ENCODE data around the gene STRIP2. TPM values are rescaled to one million over a fixed set of nuclear protein-coding genes. Genes with fewer than 3 reads are reported as not detected.
"Not testable (repeated sequence)": the region's sequence is repeated elsewhere in the genome, so short reads cannot be mapped to it uniquely, and the experiment has no call there.

STRIP2 gene
- total RNA-seq, 2 donors from 2014 or later, result 73.5 to 79.2 TPM

DNA sequence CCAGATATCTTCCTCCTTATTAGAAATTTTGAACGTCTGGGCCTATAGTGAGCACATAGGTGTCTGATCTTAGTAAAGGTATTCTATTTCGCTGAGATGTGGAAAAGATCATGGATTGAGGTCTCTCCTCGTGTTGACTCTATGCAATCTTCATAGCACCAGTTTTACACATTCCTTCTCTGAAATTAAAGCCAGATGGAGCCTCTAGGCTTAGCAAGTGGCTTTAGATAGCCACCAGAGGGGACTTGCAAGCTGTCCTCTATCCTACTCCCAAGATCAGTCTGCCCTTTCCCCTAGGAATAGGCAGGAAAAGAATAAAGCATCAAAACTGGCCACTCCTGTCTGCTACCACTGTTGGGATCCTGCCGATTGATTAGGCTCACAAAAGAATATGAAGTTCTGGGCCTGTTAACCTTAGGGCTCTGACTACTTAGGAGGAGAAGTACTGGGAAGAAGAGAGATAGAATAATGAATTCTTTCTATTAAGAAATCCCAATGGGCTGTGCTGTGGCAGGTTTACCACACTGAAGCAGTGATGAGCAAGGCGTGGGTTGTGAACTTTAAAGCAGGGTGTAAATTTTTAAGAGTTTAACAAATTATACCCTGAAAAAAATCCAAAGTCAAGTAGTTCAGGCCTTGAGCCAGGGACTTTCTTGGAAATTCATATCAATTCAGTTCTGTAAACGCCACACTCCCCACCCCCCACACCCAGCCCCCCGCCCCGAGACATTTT lies 2.2 kb upstream of the STRIP2 start:
- Mint-ChIP-seq H3K36me3 (ENCODE audit: insufficient read depth in 2 of 2) (peaks cover 14 to 20% of the 10 kb centered on the region in 2 donors), H3K4me3 (no peak overlapping the region), H3K27me3 (ENCODE audit: low read depth) (peaks cover 20% of the 10 kb centered on the region), H3K9me3 (no peaks in the 10 kb centered on the region), H3K4me1 (ENCODE audit: low read depth) (peaks cover 29% of the 10 kb centered on the region), H3K27ac (no peak overlapping the region)
- DNase-seq (no peak), ATAC-seq (replicated peaks in 1 of 2) (no peak)

DNA sequence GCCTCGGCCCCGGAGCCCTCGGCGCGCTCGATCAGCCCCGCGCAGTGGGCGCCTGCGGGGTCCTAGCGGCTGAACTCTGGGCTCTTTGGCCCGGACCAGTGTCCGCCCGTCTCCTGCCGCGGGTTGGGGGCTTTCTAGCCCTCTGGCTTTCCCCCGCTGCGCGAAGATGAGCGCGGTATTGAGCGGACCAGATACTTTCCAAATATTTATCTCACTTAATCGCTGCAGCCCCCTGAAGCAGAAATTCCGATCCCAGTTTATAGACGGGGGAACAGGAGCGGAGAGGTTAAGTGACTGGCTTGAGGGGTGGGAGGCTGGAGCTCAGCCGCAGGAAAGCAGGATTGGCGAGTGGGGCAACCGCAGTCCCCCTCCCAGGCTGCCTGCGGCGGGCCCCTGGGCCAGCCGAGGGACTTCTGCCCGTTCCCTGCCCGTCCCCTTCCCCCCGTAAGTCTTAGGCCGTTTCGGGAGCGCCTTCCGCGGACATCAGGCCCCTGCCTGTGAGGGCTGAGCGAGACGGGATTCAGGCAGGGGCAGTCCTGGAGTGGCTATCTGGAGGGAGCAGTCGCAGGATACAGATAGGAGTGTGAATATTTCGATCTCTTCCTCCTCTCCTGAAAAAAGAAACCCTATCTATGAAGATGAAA lies 565 bp downstream of the STRIP2 start:
- Mint-ChIP-seq H3K36me3 (ENCODE audit: insufficient read depth in 2 of 2) (peaks cover 10 to 13% of the 10 kb centered on the region in 2 donors), H3K9me3 (no peaks in the 10 kb centered on the region), H3K4me1 (ENCODE audit: low read depth) (peaks cover 53% of the 10 kb centered on the region), H3K27me3 (ENCODE audit: low read depth) (peaks cover 20% of the 10 kb centered on the region), H3K27ac (peak overlapping the region; percentile 83), H3K4me3 (peak overlapping the region; percentile 95)
- ATAC-seq (replicated peaks in 1 of 2) (no peak), DNase-seq (peak; percentile 10 to 23)

- peak overlapping the region; percentile 95 for H3K4me3 Mint-ChIP-seq
- H3K9me3 Mint-ChIP-seq, result no peaks in the 10 kb centered on the region
- H3K36me3 Mint-ChIP-seq (ENCODE audit: insufficient read depth in 2 of 2), result peaks cover 16 to 20% of the 10 kb centered on the region in 2 donors
- peak overlapping the region; percentile 83 for H3K27ac Mint-ChIP-seq
- H3K27me3 Mint-ChIP-seq (ENCODE audit: low read depth), result peaks cover 20% of the 10 kb centered on the region
- ATAC-seq (replicated peaks in 1 of 2) (peak; percentile 15 to 23), DNase-seq (peak in 1 of 2 donors; percentile 6)
- H3K4me1 Mint-ChIP-seq (ENCODE audit: low read depth), result peaks cover 60% of the 10 kb centered on the region
Observed at GRCh38 chr7:129435414-129435829, 1.2 kb downstream of the STRIP2 start.

DNA sequence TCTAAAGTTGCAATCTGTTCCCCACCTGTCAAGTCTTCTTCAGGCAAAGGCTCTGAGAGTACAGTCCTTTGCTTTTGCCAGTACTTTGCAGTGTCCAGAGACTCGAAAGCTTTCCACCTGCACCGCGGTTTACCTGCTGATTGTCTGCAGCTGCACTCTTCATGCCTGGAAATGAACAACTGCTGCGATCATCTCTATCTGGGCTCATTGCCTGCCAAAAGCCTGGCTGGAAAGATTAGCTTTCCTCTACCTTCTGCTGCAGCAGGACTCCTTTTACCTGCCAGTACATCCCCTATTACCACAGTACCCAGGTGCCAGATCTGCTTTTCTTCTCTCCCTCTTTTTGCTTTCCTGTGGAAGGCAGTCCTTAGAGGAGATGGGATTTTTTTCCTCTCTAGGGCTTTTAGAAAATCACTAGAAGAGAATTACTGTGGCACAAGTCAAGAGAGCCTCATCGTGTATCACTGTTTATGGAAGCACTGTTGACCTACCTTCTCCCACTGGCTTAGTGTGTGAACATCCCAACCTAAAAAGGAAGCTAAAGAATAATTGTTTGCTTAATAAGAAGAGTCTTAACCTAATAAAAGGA lies 2.2 kb downstream of the STRIP2 start:
- H3K4me3 Mint-ChIP-seq, result peak overlapping the region; percentile 95
- DNase-seq (peak in 1 of 2 donors; percentile 2), ATAC-seq (replicated peaks in 1 of 2) (no peak)
- no peaks in the 10 kb centered on the region for H3K9me3 Mint-ChIP-seq
- peaks cover 23 to 24% of the 10 kb centered on the region in 2 donors for H3K36me3 Mint-ChIP-seq (ENCODE audit: insufficient read depth in 2 of 2)
- H3K4me1 Mint-ChIP-seq (ENCODE audit: low read depth), result peaks cover 64% of the 10 kb centered on the region
- H3K27me3 Mint-ChIP-seq (ENCODE audit: low read depth), result peaks cover 20% of the 10 kb centered on the region
- H3K27ac Mint-ChIP-seq, result peak overlapping the region; percentile 34

DNA sequence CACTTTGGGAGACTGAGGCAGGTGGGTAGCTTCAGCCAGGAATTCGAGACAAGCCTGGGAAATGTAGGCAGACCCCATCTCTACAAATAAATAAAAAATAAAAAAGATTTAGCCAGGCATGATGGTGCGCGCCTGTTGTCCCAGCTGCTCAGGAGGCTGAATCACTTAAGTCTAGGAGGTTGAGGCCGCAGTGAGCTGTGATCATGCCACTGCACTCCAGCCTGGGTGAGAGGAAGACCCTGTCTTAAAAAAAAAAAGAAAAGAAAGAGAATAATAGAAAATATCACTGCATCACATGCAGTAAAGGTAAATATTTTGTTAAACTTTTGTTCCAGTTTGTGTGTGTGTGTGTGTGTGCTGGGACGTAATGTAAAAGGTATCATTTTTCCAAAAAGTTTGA lies 3.0 kb downstream of the STRIP2 start:
- H3K27ac Mint-ChIP-seq, result peak overlapping the region; percentile 32
- DNase-seq, result no peak
- peaks cover 64% of the 10 kb centered on the region for H3K4me1 Mint-ChIP-seq (ENCODE audit: low read depth)
- no peaks in the 10 kb centered on the region for H3K9me3 Mint-ChIP-seq
- H3K27me3 Mint-ChIP-seq (ENCODE audit: low read depth), result peaks cover 12% of the 10 kb centered on the region
- H3K36me3 Mint-ChIP-seq (ENCODE audit: insufficient read depth in 2 of 2), result peaks cover 23 to 24% of the 10 kb centered on the region in 2 donors
- no peak for ATAC-seq (replicated peaks in 1 of 2)
- H3K4me3 Mint-ChIP-seq, result peak overlapping the region; percentile 53 to 59

DNA sequence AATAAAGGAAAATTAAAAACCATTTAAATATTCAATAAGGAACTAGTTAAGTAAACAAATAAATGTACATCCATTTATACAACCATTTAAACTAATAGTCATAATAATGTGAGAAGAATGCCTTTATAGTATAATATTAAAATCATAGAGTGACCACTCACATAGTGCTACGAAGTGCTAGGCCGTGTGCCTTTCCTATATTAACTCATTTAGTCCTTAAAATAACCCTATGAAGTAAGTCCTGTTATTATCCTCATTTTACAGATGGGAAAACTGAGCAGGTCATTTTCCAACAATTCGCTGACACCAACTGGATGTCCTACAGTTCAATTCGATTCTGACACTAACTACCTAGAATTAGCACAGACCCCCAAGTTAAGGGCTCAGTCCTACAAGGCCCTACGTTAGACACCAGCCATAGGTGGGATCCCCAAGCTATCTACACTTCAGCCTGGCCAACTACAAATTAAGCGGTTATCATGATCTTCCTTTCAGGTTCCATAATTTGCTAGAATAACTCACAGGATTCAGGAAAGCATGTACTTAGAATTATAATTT lies 4.1 kb downstream of the STRIP2 start:
- peak overlapping the region; percentile 74 to 81 for H3K4me3 Mint-ChIP-seq
- ATAC-seq (replicated peaks in 1 of 2) (peak; percentile 4), DNase-seq (no peak)
- peaks cover 2% of the 10 kb centered on the region for H3K27me3 Mint-ChIP-seq (ENCODE audit: low read depth)
- no peaks in the 10 kb centered on the region for H3K9me3 Mint-ChIP-seq
- H3K36me3 Mint-ChIP-seq (ENCODE audit: insufficient read depth in 2 of 2), result peaks cover 24% of the 10 kb centered on the region in 2 donors
- peak overlapping the region; percentile 99 for H3K27ac Mint-ChIP-seq
- peaks cover 54% of the 10 kb centered on the region for H3K4me1 Mint-ChIP-seq (ENCODE audit: low read depth)

DNA sequence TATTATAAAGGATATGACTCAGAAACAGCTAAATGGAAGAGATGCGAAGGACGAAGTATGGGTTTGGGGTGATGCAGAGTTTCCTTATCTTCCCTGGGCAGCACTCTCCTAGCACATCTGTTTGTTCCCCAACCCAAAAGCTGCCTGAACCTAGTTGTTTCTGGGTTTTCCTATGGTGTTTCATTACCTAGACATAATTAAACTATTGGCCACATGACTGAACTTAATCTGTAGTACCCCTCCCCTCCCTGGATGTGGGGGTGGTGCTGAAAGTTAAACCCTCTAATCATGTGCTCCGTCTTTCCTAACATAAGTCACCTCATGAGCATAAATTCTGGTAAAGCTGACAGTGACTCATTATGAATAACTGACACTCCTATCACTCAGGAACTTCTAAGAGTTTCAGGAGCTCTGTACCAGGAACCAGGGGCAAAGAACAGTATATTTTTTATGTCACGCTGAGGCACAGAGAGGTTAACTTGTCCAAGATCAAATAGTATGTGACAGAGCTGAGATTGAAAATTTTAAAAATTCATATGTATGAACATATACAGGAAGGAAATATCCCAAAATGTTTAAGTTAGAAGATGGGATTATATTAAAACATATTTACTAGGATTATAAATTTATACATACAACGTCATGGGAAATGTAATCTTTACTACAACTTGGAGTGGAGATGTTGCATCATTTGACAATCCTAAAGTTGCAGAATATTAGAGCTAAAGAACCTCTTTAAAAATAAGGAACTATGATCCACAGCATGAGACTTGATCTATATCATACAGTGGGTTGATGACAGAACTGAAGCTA lies 4.8 kb downstream of the STRIP2 start:
- no peaks in the 10 kb centered on the region for H3K9me3 Mint-ChIP-seq
- H3K4me1 Mint-ChIP-seq (ENCODE audit: low read depth), result peaks cover 51% of the 10 kb centered on the region
- ATAC-seq (replicated peaks in 1 of 2) (peak; percentile 71 to 72), DNase-seq (peak; percentile 62 to 64)
- H3K27me3 Mint-ChIP-seq (ENCODE audit: low read depth), result no peaks in the 10 kb centered on the region
- H3K27ac Mint-ChIP-seq, result peak overlapping the region; percentile 99
- peak overlapping the region; percentile 74 to 81 for H3K4me3 Mint-ChIP-seq
- H3K36me3 Mint-ChIP-seq (ENCODE audit: insufficient read depth in 2 of 2), result peaks cover 28 to 29% of the 10 kb centered on the region in 2 donors

DNA sequence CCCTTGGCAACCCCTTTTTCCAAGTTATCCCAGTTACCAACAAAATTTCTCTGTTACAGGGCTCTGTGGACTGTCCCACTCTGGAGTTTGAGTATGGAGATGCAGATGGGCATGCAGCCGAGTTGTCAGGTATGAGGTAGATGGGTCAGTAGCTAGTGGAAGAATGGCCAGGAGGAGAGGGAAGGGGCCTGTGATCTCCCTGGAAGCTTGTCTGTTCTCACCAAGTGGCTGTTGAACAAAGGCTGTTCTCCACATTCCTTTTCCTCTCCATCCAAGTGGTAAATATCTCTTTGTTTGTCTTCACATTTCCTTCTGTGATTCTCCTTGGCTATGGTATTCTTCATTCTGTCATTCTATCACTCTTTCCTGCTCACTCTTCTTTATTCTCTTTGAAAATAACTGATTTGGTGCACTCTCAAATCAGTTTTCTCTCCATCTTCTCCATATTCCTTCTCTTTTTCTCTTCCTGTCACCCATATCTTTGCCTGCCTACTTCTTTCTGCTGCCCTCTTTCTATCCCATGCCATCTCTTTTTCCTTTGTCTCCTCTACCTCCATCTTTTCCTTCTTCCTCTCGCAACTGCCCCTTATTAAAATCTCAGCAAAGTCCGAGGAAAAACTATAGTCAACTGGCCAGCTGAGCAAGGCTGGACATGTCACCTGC lies 5.9 kb downstream of the STRIP2 start:
- Mint-ChIP-seq H3K9me3 (no peaks in the 10 kb centered on the region), H3K27ac (peak overlapping the region; percentile 96), H3K4me1 (ENCODE audit: low read depth) (peaks cover 51% of the 10 kb centered on the region), H3K27me3 (ENCODE audit: low read depth) (no peaks in the 10 kb centered on the region), H3K36me3 (ENCODE audit: insufficient read depth in 2 of 2) (peaks cover 31 to 36% of the 10 kb centered on the region in 2 donors), H3K4me3 (peak overlapping the region; percentile 11 to 81)
- DNase-seq (no peak), ATAC-seq (replicated peaks in 1 of 2) (no peak)

DNA sequence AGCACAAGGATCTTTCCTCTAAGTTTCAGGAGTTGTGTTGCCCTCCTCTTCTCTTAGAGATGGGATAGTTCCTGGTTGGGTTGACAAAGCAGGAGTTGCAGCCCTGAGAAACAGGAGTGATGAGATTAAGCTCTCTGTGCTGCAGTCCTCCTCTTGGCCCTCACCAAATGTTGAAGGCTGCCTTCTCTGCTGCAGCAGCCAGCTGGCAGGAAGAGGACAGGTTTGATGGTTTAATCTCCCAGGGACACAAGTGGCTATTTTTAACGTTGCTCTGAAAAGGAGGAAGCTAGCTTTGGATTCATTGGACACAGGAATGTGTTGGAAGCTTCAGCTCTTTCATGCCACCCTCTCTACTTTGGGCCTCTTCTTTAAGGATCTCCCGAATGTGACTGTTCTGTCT lies 9.4 kb downstream of the STRIP2 start:
- DNase-seq (no peak), ATAC-seq (replicated peaks in 1 of 2) (no peak)
- H3K27ac Mint-ChIP-seq, result peak overlapping the region; percentile 76
- no peak overlapping the region for H3K4me3 Mint-ChIP-seq
- H3K4me1 Mint-ChIP-seq (ENCODE audit: low read depth), result peaks cover 22% of the 10 kb centered on the region
- H3K36me3 Mint-ChIP-seq (ENCODE audit: insufficient read depth in 2 of 2), result peaks cover 41 to 56% of the 10 kb centered on the region in 2 donors
- peaks cover 0 to 5% of the 10 kb centered on the region in 2 donors for H3K9me3 Mint-ChIP-seq
- no peaks in the 10 kb centered on the region for H3K27me3 Mint-ChIP-seq (ENCODE audit: low read depth)

DNA sequence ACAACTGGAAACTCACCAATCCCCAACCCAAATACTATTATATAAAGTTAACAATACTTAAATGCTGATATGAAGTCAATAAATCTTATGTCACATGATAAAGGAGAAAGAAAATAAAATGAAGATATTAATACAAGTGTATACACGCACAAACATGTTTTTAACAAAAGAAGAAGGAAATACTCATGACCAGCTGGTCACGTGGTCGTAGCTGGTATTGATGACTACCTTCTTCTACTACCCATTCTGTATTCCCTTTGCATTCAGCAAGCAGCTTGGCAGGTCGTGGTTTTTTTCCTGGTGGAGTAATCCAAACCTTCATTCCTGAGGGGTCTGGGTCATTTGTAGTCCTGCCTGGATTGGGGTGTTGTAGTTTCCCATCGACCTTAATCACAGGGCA lies 10.5 kb downstream of the STRIP2 start:
- H3K4me1 Mint-ChIP-seq (ENCODE audit: low read depth), result peaks cover 10% of the 10 kb centered on the region
- not testable (repeated sequence) for DNase-seq; H3K27ac Mint-ChIP-seq; H3K27me3 Mint-ChIP-seq (ENCODE audit: low read depth); H3K4me3 Mint-ChIP-seq; H3K9me3 Mint-ChIP-seq; ATAC-seq (replicated peaks in 1 of 2)
- peaks cover 51 to 66% of the 10 kb centered on the region in 2 donors for H3K36me3 Mint-ChIP-seq (ENCODE audit: insufficient read depth in 2 of 2)

DNA sequence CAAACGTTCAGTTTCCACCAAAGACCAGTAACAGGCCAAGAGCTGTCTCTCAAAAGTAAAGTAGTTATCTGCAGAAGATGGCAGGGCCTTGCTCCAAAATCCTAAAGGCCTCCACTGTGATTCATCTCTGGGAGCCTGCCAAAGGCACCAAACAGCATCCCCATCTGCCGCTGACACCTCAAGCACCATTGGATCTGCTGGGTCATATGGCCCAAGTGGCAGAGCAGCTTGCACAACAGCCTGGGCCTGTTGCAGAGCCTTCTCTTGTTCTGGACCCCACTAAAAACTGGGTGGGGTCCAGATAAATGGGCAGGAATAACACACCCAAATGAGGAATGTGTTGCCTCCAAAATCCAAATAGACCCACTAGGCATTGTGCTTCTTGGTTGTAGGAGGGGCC lies 12.7 kb downstream of the STRIP2 start:
- not testable (repeated sequence) for H3K27ac Mint-ChIP-seq; H3K27me3 Mint-ChIP-seq (ENCODE audit: low read depth); H3K9me3 Mint-ChIP-seq; ATAC-seq (replicated peaks in 1 of 2); H3K4me3 Mint-ChIP-seq; DNase-seq; H3K4me1 Mint-ChIP-seq (ENCODE audit: low read depth)
- H3K36me3 Mint-ChIP-seq (ENCODE audit: insufficient read depth in 2 of 2), result peaks cover 53 to 72% of the 10 kb centered on the region in 2 donors

GRCh38 chr7:129447445-129447844 lies 13.2 kb downstream of the STRIP2 start:
- not testable (repeated sequence) for H3K27me3 Mint-ChIP-seq (ENCODE audit: low read depth); DNase-seq; H3K4me3 Mint-ChIP-seq; H3K27ac Mint-ChIP-seq; ATAC-seq (replicated peaks in 1 of 2); H3K4me1 Mint-ChIP-seq (ENCODE audit: low read depth); H3K9me3 Mint-ChIP-seq
- H3K36me3 Mint-ChIP-seq (ENCODE audit: insufficient read depth in 2 of 2), result peaks cover 55 to 74% of the 10 kb centered on the region in 2 donors

All from activated T-cell treated with anti-CD3 and anti-CD28 coated beads, Interleukin-2, amount 50 U/mL, for 72 hours (primary cell).